Spleen (tissue), 11 donors: ENCODE results near the gene CMTM7. TPM values are rescaled to one million over a fixed set of nuclear protein-coding genes. Genes with fewer than 3 reads are reported as not detected.

Experiments
- DNase-seq: peaks from one replicate; pipeline ENCODE4 v3.0.0-alpha.2; 2020
- H3K27ac ChIP-seq, 8 donors: fragments of 200-600 bp; sonication (generic) in 7 of 8; 1 replicate in 4 of 8; 2 replicates in 4 of 8; pipeline versions ENCODE4 v1.5.0 to v1.8.0; 2016 to 2021; ENCODE audit warnings: inconsistent platforms in 4 of 8, mild to moderate bottlenecking in 4 of 8, moderate library complexity in 1 of 8
- H3K27me3 ChIP-seq, 7 donors: fragments of 200-600 bp; sonication (generic) in 6 of 7; replicated peaks in 1 of 7; 1 replicate in 4 of 7; 2 replicates in 3 of 7; pipeline versions ENCODE4 v1.5.0 to v1.8.0; 2016 to 2021; ENCODE audit warnings: inconsistent platforms in 3 of 7, mild to moderate bottlenecking in 1 of 7
- H3K36me3 ChIP-seq, 6 donors: fragments of 200-600 bp; sonication (generic) in 5 of 6; 1 replicate in 4 of 6; 2 replicates in 2 of 6; pipeline versions ENCODE4 v1.5.0 to v1.8.0; 2016 to 2021; ENCODE audit warnings: inconsistent platforms in 2 of 6
- H3K4me1 ChIP-seq, 6 donors: fragments of 200-600 bp; sonication (generic) in 5 of 6; 1 replicate in 3 of 6; 2 replicates in 3 of 6; pipeline versions ENCODE4 v1.5.0 to v1.8.0; 2016 to 2021; ENCODE audit warnings: inconsistent platforms in 3 of 6
- H3K4me3 ChIP-seq, 8 donors: fragments of 200-600 bp; sonication (generic) in 7 of 8; 1 replicate in 4 of 8; 2 replicates in 4 of 8; pipeline versions ENCODE4 v1.5.0 to v1.8.0; 2016 to 2021; ENCODE audit warnings: inconsistent platforms in 4 of 8, mild to moderate bottlenecking in 4 of 8, moderate library complexity in 2 of 8
- H3K9me3 ChIP-seq, 8 donors: fragments of 200-600 bp; sonication (generic) in 7 of 8; 1 replicate in 4 of 8; 2 replicates in 4 of 8; pipeline versions ENCODE4 v1.5.0 to v1.8.0; 2016 to 2021; ENCODE audit warnings: inconsistent platforms in 4 of 8
- POLR2A ChIP-seq, 3 donors: fragments of 450-650 bp; IDR thresholded peaks; one replicate each; pipeline ENCODE4 v1.5.1; 2017; ENCODE audit warnings: antibody characterized with exemption in 3 of 3, mild to moderate bottlenecking in 1 of 3
- POLR2AphosphoS5 ChIP-seq, 3 donors: sonication (generic); formaldehyde crosslinking; IDR thresholded peaks; one replicate each; pipeline ENCODE4 v1.5.1; 2017; ENCODE audit warnings: antibody characterized with exemption in 3 of 3
- WGBS, 5 donors: extraction: QIAGEN DNeasy Blood & Tissue Kit in 3 of 5; methylation state at CpG; one replicate each; pipeline versions ENCODE4 v1.1.5 to v1.1.7; 2013 to 2018; 5-methylcytosine and 5-hydroxymethylcytosine counted together
- intact Hi-C: fragments of 100-400 bp; cut with DNase I; formaldehyde crosslinking; loops from one replicate; pipeline ENCODE4 v1.15.0; 2023; ENCODE audit warnings: low total_unique reads
- polyA plus RNA-seq, 3 donors: library from polyadenylated mRNA; stranded (reverse); fragments of 200-250 nt; gene quantifications; one replicate each; pipeline ENCODE4 v1.2.1, GENCODE V29; 2013
- total RNA-seq, 7 donors: library from RNA; depleted of rRNA in 3 of 7; stranded (reverse); fragments of >200 nt in 3 of 7; fragmentation: NEBNext Ultra II Directional in 4 of 7; extraction: Animal tissue kit (Norgen Biotek cat#: 25700) in 4 of 7; gene quantifications; one replicate each; pipeline versions ENCODE4 v1.1.0 to v1.2.1, GENCODE V29; 2016 to 2021
- TF ChIP-seq, protein P1 (sequence below), 11 experiments: fragments of 200-600 bp in 7 of 11; fragments of 450-650 bp in 4 of 11; sonication (generic) in 4 of 11; IDR thresholded peaks in 8 of 11; conservative IDR thresholded peaks in 3 of 11; 1 replicate in 7 of 11; 2 replicates in 4 of 11; pipeline versions ENCODE4 v1.4.0 to v1.8.0; 2016 to 2021; ENCODE audit warnings: antibody characterized with exemption in 11 of 11, inconsistent platforms in 4 of 11, mild to moderate bottlenecking in 1 of 11
- donor health status: healthy with polysubstance abuse.
- donor health status: DM: no; HTN: no; CAD: no; lungs with moderate emphysema.
- donor health status: DM: no; HTN: no; CAD: no.
- donor health status: Bipolar disorder and iron deficiency.
- donor health status: healthy.
- donor health status: DM: no; HTN: no; CAD: no.
- donor health status: DM: yes; HTN: yes; CAD: no.

Gene CMTM7
- total and polyA plus RNA-seq, 10 donors: 27.6 to 92.0 (median 47.5) TPM

DNA sequence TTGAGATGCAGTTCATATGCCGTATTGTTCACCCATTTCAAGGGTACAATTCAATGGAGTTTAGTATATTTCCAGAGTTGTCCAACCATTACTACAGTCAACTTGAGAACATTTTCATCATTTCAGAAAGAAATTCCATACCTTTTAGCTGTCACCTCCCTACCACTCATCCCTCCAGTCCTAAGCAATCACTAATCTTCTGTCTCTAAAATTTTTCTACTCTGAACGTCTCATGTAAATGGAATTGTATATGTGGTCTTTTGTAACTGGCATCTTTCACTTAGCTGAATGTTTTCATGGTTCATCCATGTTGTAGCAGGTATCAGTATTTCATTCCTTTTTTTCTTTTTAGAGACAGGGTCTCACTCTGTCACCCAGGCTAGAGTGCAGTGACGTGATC, 51.1 kb downstream of the CMTM7 start:
- Histone ChIP-seq H3K27ac (peak overlapping the region in 3 of 8 donors; percentile 34 to 68 (median 35)), H3K27me3 (no peaks in the 10 kb centered on the region), H3K4me3 (no peak overlapping the region), H3K9me3 (no peaks in the 10 kb centered on the region), H3K4me1 (peaks cover 22 to 90% (median 72%) of the 10 kb centered on the region in 6 donors), H3K36me3 (peaks cover 0 to 20% (median 7%) of the 10 kb centered on the region in 6 donors)
- TF ChIP-seq POLR2A (IDR thresholded peaks at IDR 0.05) (no peak), POLR2AphosphoS5 (IDR thresholded peaks at IDR 0.05) (no peak)
- TF ChIP-seq, protein P1, sequence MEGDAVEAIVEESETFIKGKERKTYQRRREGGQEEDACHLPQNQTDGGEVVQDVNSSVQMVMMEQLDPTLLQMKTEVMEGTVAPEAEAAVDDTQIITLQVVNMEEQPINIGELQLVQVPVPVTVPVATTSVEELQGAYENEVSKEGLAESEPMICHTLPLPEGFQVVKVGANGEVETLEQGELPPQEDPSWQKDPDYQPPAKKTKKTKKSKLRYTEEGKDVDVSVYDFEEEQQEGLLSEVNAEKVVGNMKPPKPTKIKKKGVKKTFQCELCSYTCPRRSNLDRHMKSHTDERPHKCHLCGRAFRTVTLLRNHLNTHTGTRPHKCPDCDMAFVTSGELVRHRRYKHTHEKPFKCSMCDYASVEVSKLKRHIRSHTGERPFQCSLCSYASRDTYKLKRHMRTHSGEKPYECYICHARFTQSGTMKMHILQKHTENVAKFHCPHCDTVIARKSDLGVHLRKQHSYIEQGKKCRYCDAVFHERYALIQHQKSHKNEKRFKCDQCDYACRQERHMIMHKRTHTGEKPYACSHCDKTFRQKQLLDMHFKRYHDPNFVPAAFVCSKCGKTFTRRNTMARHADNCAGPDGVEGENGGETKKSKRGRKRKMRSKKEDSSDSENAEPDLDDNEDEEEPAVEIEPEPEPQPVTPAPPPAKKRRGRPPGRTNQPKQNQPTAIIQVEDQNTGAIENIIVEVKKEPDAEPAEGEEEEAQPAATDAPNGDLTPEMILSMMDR (IDR thresholded peaks at IDR 0.05 in 8 of 11, conservative IDR thresholded peaks at IDR 0.05 in 3 of 11): no peak
- DNase-seq: no peak
- WGBS, 5 donors: 92 to 96% (median 93%) methylated on average over 3 of the region's 3 CpGs
- intact Hi-C loops: no loop called here

DNA sequence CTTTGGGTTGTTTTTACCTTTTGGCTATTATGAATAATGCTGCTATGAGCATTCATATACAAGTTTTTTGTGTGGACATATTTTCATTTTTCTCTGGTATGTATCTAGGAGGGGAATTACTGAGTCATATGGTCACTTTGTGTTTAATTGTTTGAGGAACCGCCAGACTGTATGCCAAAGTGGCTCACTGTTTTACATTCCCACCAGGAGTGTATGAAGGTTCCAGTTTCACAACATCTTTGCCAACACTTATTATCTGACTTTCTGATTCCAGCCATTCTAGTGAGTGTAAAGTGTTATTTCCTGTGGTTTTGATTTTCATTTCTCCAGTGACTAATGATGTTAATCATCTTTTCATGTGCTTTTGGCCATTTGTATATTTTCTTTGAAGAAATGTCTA, 51.8 kb downstream of the CMTM7 start:
- Histone ChIP-seq H3K27ac (peak overlapping the region in 3 of 8 donors; percentile 34 to 68 (median 35)), H3K9me3 (no peaks in the 10 kb centered on the region), H3K4me3 (no peak overlapping the region), H3K27me3 (no peaks in the 10 kb centered on the region), H3K4me1 (peaks cover 19 to 90% (median 69%) of the 10 kb centered on the region in 6 donors), H3K36me3 (peaks cover 0 to 26% (median 7%) of the 10 kb centered on the region in 6 donors)
- WGBS, 5 donors: 37 to 85% (median 68%) methylated on average over 1 of the region's 1 CpG
- intact Hi-C loops: no loop called here
- no peak for DNase-seq
- no peak for TF ChIP-seq POLR2AphosphoS5 (IDR thresholded peaks at IDR 0.05)
- TF ChIP-seq POLR2A (IDR thresholded peaks at IDR 0.05): no peak
- TF ChIP-seq, protein P1 (IDR thresholded peaks at IDR 0.05 in 8 of 11, conservative IDR thresholded peaks at IDR 0.05 in 3 of 11): no peak

DNA sequence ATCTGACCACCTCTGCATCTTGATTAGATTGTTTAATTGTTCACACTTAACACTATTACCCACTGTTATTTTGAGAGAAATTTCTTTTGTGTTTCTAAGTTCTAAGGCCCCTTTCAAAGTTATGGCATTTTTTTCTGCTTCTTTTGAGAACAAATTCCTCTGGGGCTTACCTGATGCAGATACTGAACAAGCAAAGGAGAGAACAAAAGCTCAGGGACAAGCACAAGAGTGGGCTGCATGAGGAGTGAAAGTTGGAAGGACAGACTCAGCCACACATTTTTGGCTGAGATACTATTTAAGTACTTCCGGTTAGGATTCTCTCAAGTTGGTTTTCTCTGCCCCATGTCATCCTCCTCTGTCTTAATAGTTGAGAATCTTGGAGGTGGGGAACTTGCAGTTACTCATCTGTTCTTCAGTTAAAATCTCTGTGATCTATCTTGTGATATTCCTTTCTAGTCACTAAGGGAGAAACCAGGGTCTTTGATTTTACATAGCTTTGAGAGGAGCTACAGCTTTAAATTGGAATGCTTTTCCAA, 56.3 kb downstream of the CMTM7 start:
- 42 to 83% (median 76%) methylated on average over 1 of the region's 1 CpG for WGBS, 5 donors
- H3K4me1 ChIP-seq: peaks cover 7 to 70% (median 36%) of the 10 kb centered on the region in 6 donors
- peaks cover 0 to 55% (median 24%) of the 10 kb centered on the region in 6 donors for H3K36me3 ChIP-seq

More for the DNA sequence above, 56.3 kb downstream of the CMTM7 start:
- H3K4me3 ChIP-seq: no peak overlapping the region
- TF ChIP-seq POLR2AphosphoS5 (IDR thresholded peaks at IDR 0.05): no peak
- no peak for TF ChIP-seq POLR2A (IDR thresholded peaks at IDR 0.05)
- TF ChIP-seq, protein P1 (IDR thresholded peaks at IDR 0.05 in 8 of 11, conservative IDR thresholded peaks at IDR 0.05 in 3 of 11): no peak
- H3K27ac ChIP-seq: no peak overlapping the region
- H3K9me3 ChIP-seq: no peaks in the 10 kb centered on the region
- intact Hi-C loops: no loop called here
- H3K27me3 ChIP-seq: no peaks in the 10 kb centered on the region
- no peak for DNase-seq
